ENCODE data around the gene VPS13A. TPM values are rescaled to one million over a fixed set of nuclear protein-coding genes. Genes with fewer than 3 reads are reported as not detected.

Gene VPS13A
- total RNA-seq, 1 experiment from 2014 or later: 31.5 TPM

- TF ChIP-seq FOXP4 (CRISPR knock-in tag; IDR thresholded peaks at IDR 0.05) (no peak), CREM (CRISPR knock-in tag; IDR thresholded peaks at IDR 0.05) (no peak), AFF4 (CRISPR knock-in tag; IDR thresholded peaks at IDR 0.05; ENCODE audit: borderline replicate concordance) (no peak), KAT7 (CRISPR knock-in tag; IDR thresholded peaks at IDR 0.05; ENCODE audit: borderline replicate concordance) (no peak), NFE2L1 (CRISPR knock-in tag; IDR thresholded peaks at IDR 0.05) (no peak), ZNF232 (CRISPR knock-in tag; IDR thresholded peaks at IDR 0.05) (no peak), SMAD4 (CRISPR knock-in tag; IDR thresholded peaks at IDR 0.05) (no peak), JUN (CRISPR knock-in tag; IDR thresholded peaks at IDR 0.05) (no peak), NR2C2 (CRISPR knock-in tag; IDR thresholded peaks at IDR 0.05) (no peak)
Measured at GRCh38 chr9:77156646-77157371, 20.5 kb upstream of the VPS13A start (continued).

- Mint-ChIP-seq H3K4me1 (no peaks in the 10 kb centered on the region), H3K27ac (no peak overlapping the region), H3K27me3 (ENCODE audit: low read depth) (no peaks in the 10 kb centered on the region; the same call in 1 of the 2 replicates), H3K4me3 (no peak overlapping the region), H3K9me3 (no peaks in the 10 kb centered on the region; the same call in 1 of the 2 replicates), H3K36me3 (no peaks in the 10 kb centered on the region)
- ChIA-PET POLR2A (no interaction called here), CTCF (interaction anchor here (0.5 to 2.6 kb wide), 4 partner anchors 8 to 172 kb away, joined by 3 to 7 read pairs (median 3); no protein-coding TSS in a partner anchor)
- no peak for DNase-seq (ENCODE audit: low spot score)
- no peak for ATAC-seq
- no peak for TF ChIP-seq ZNF416 (CRISPR knock-in tag; IDR thresholded peaks at IDR 0.05)
- TF ChIP-seq KAT7 (CRISPR knock-in tag; IDR thresholded peaks at IDR 0.05; ENCODE audit: borderline replicate concordance): no peak
- no peak for TF ChIP-seq ATF6 (CRISPR knock-in tag; IDR thresholded peaks at IDR 0.05)
- TF ChIP-seq ZMAT4 (CRISPR knock-in tag; IDR thresholded peaks at IDR 0.05): no peak
- no peak for TF ChIP-seq NFE2L1 (CRISPR knock-in tag; IDR thresholded peaks at IDR 0.05)
- no peak for TF ChIP-seq OVOL2 (CRISPR knock-in tag; IDR thresholded peaks at IDR 0.05; ENCODE audit: borderline replicate concordance)
- TF ChIP-seq RELA (CRISPR knock-in tag; IDR thresholded peaks at IDR 0.05; ENCODE audit: borderline replicate concordance): no peak
- TF ChIP-seq TCF7 (CRISPR knock-in tag; IDR thresholded peaks at IDR 0.05; ENCODE audit: low read depth): no peak
- no peak for TF ChIP-seq ATF2 (CRISPR knock-in tag; IDR thresholded peaks at IDR 0.05; ENCODE audit: borderline replicate concordance, low read depth)
- no peak for TF ChIP-seq MXD4 (CRISPR knock-in tag; IDR thresholded peaks at IDR 0.05; ENCODE audit: borderline replicate concordance)
- no peak for TF ChIP-seq SP1 (CRISPR knock-in tag; conservative IDR thresholded peaks at IDR 0.05)
- no peak for TF ChIP-seq ATF1 (CRISPR knock-in tag; IDR thresholded peaks at IDR 0.05)
- TF ChIP-seq JAZF1 (CRISPR knock-in tag; IDR thresholded peaks at IDR 0.05): no peak
- TF ChIP-seq PRDM15 (CRISPR knock-in tag; IDR thresholded peaks at IDR 0.05): no peak
Measured at GRCh38 chr9:77158772-77159513, 18.4 kb upstream of the VPS13A start.

Measured in WTC11 (cell line).